Adipocyte (in vitro differentiated cells): ENCODE data around the gene HCN1.
A peak's percentile ranks its signal among the peaks of the same experiment; 100 is the strongest.
"Not testable (repeated sequence)": the region's sequence is repeated elsewhere in the genome, so short reads cannot be mapped to it uniquely, and the experiment has no call there.

ENCODE experiments used
- DNase-seq: peaks from one replicate; pipeline ENCODE4 v3.0.0-alpha.2; 2015; ENCODE audit warnings: low read depth
- H3K27me3 ChIP-seq: replicated peaks from 2 replicates; pipeline ENCODE4 v1.7.0; 2013; ENCODE audit warnings: mild to moderate bottlenecking, low read length, moderate library complexity; ENCODE audit not compliant: control insufficient read depth, insufficient read depth
- H3K36me3 ChIP-seq: 2 replicates; pipeline ENCODE4 v1.7.0; 2013; ENCODE audit warnings: low read length, mild to moderate bottlenecking, moderate library complexity; ENCODE audit not compliant: control insufficient read depth, insufficient read depth, severe bottlenecking
- H3K4me1 ChIP-seq: 2 replicates; pipeline ENCODE4 v1.7.0; 2013; ENCODE audit warnings: mild to moderate bottlenecking, low read length, moderate library complexity; ENCODE audit not compliant: control insufficient read depth, insufficient read depth
- H3K4me3 ChIP-seq: 2 replicates; pipeline ENCODE4 v1.7.0; 2013; ENCODE audit warnings: mild to moderate bottlenecking, low read length, moderate library complexity
- H3K9ac ChIP-seq: 2 replicates; pipeline ENCODE4 v1.7.0; 2013; ENCODE audit warnings: mild to moderate bottlenecking, low read length, moderate library complexity
- H3K9me3 ChIP-seq: 2 replicates; pipeline ENCODE4 v1.7.0; 2013; ENCODE audit warnings: mild to moderate bottlenecking, low read length, moderate library complexity; ENCODE audit not compliant: control insufficient read depth

The HCN1 gene

GRCh38 chr5:45521067-45521466 is 175.1 kb downstream of the HCN1 start:
- Histone ChIP-seq H3K9ac (no peak overlapping the region), H3K36me3 (no peaks in the 10 kb centered on the region), H3K4me3 (peak overlapping the region; percentile 41), H3K27me3 (no peaks in the 10 kb centered on the region), H3K9me3 (no peaks in the 10 kb centered on the region), H3K4me1 (no peaks in the 10 kb centered on the region)
- no peak for DNase-seq

- Histone ChIP-seq H3K4me1 (no peaks in the 10 kb centered on the region), H3K9me3 (no peaks in the 10 kb centered on the region), H3K9ac (no peak overlapping the region), H3K27me3 (no peaks in the 10 kb centered on the region), H3K4me3 (no peak overlapping the region), H3K36me3 (no peaks in the 10 kb centered on the region)
- no peak for DNase-seq
Observed at GRCh38 chr5:45512521-45512920, 183.7 kb downstream of the HCN1 start.

- Histone ChIP-seq H3K9me3 (no peaks in the 10 kb centered on the region), H3K4me3 (no peak overlapping the region), H3K36me3 (no peaks in the 10 kb centered on the region), H3K27me3 (no peaks in the 10 kb centered on the region), H3K9ac (no peak overlapping the region), H3K4me1 (no peaks in the 10 kb centered on the region)
- DNase-seq = no peak
Observed at GRCh38 chr5:45509371-45509770, 186.8 kb downstream of the HCN1 start.

- H3K4me1 ChIP-seq = no peaks in the 10 kb centered on the region
- H3K9ac ChIP-seq = no peak overlapping the region
- no peaks in the 10 kb centered on the region for H3K36me3 ChIP-seq
- DNase-seq = no peak
- no peaks in the 10 kb centered on the region for H3K27me3 ChIP-seq
- no peaks in the 10 kb centered on the region for H3K9me3 ChIP-seq
- no peak overlapping the region for H3K4me3 ChIP-seq
Observed at GRCh38 chr5:45508135-45508534, 188.0 kb downstream of the HCN1 start.

- Histone ChIP-seq H3K4me3 (no peak overlapping the region), H3K4me1 (no peaks in the 10 kb centered on the region), H3K36me3 (no peaks in the 10 kb centered on the region), H3K9ac (no peak overlapping the region), H3K9me3 (no peaks in the 10 kb centered on the region), H3K27me3 (no peaks in the 10 kb centered on the region)
- DNase-seq = no peak
Observed at GRCh38 chr5:45507178-45507577, 189.0 kb downstream of the HCN1 start.

GRCh38 chr5:45499006-45499405 is 197.2 kb downstream of the HCN1 start:
- H3K36me3 ChIP-seq, H3K9me3 ChIP-seq, H3K4me3 ChIP-seq, H3K9ac ChIP-seq, H3K27me3 ChIP-seq, H3K4me1 ChIP-seq, DNase-seq: not testable (repeated sequence)

- no peaks in the 10 kb centered on the region for H3K9me3 ChIP-seq
- no peaks in the 10 kb centered on the region for H3K36me3 ChIP-seq
- no peak for DNase-seq
- no peaks in the 10 kb centered on the region for H3K4me1 ChIP-seq
- no peak overlapping the region for H3K9ac ChIP-seq
- H3K27me3 ChIP-seq = no peaks in the 10 kb centered on the region
- no peak overlapping the region for H3K4me3 ChIP-seq
Observed at GRCh38 chr5:45491368-45491767, 204.8 kb downstream of the HCN1 start.

GRCh38 chr5:45484781-45485180 is 211.4 kb downstream of the HCN1 start:
- Histone ChIP-seq H3K4me1 (no peaks in the 10 kb centered on the region), H3K9me3 (no peaks in the 10 kb centered on the region), H3K9ac (no peak overlapping the region), H3K27me3 (no peaks in the 10 kb centered on the region), H3K36me3 (no peaks in the 10 kb centered on the region), H3K4me3 (no peak overlapping the region)
- DNase-seq = no peak

GRCh38 chr5:45454114-45454513 is 242.1 kb downstream of the HCN1 start:
- Histone ChIP-seq H3K4me1 (no peaks in the 10 kb centered on the region), H3K36me3 (no peaks in the 10 kb centered on the region), H3K9ac (no peak overlapping the region), H3K4me3 (no peak overlapping the region), H3K27me3 (no peaks in the 10 kb centered on the region), H3K9me3 (no peaks in the 10 kb centered on the region)
- peak; percentile 1 for DNase-seq

- not testable (repeated sequence) for H3K27me3 ChIP-seq, H3K9me3 ChIP-seq
- H3K4me1 ChIP-seq = peaks cover 10% of the 10 kb centered on the region
Observed at GRCh38 chr5:45444856-45445255, 251.3 kb downstream of the HCN1 start.

GRCh38 chr5:45440466-45440865 is 255.7 kb downstream of the HCN1 start:
- no peaks in the 10 kb centered on the region for H3K9me3 ChIP-seq
- no peak overlapping the region for H3K4me3 ChIP-seq
- peaks cover 10% of the 10 kb centered on the region for H3K4me1 ChIP-seq
- no peak for DNase-seq
- H3K27me3 ChIP-seq = no peaks in the 10 kb centered on the region
- no peaks in the 10 kb centered on the region for H3K36me3 ChIP-seq
- H3K9ac ChIP-seq = no peak overlapping the region

More at GRCh38 chr5:45444856-45445255, 251.3 kb downstream of the HCN1 start:
- not testable (repeated sequence) for H3K4me3 ChIP-seq, H3K9ac ChIP-seq, H3K36me3 ChIP-seq, DNase-seq

- no peaks in the 10 kb centered on the region for H3K27me3 ChIP-seq
- H3K9ac ChIP-seq = no peak overlapping the region
- no peak overlapping the region for H3K4me3 ChIP-seq
- no peaks in the 10 kb centered on the region for H3K36me3 ChIP-seq
- H3K4me1 ChIP-seq = no peaks in the 10 kb centered on the region
- H3K9me3 ChIP-seq = no peaks in the 10 kb centered on the region
- DNase-seq = no peak
Observed at GRCh38 chr5:45437752-45438151, 258.4 kb downstream of the HCN1 start.
